NCI-H2081 treated with DMSO at 0.1 percent for 48 hours (cell line): ENCODE data around the gene DRAXIN.

ENCODE experiments used
- DNase-seq: peaks from one replicate; lab custom pipeline; 2025; lab: John Stamatoyannopoulos, UW

Gene DRAXIN

GRCh38 chr1:11736746-11737639 is 45.5 kb downstream of the DRAXIN start:
- no peak for DNase-seq

DNA sequence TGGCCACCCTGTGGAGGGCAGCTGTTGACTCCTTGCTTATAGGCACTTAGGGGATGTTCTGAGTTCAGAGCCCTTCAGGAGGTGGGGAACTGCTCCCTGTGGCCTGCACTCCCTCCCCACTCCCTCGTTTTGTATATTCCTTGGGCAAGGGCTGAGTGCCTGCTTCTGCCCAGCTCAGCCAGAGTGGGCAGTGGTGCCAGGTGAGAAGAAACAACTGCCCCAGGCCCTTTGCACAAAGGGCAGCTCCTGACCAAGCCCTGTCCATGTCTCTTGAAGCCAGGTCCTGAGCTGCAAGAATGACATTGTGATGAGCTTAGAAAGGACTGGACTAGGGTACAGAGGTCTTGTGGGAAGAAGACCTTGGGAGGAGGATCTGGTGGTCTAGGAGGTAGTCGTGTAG is 46.6 kb downstream of the DRAXIN start:
- no peak for DNase-seq

DNA sequence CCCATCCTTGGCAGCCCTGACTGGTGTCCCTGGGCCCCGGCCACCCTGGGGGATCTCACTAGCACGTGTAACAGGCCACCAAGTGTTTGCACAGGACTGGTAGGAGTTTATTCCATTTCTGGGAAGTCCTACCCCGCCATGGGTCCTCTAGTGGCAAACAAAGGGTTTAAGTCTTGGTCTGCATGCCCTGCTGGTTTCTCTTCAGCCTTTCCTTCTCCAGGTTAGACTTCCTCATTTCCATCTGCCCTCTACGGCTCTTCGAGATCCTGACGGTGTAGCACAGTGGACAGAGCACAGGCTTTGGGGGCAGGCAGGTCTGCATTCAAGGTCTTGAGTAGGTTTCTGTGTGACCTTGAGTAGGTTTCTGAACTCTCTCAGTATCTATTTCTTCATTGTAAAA is 47.3 kb downstream of the DRAXIN start:
- no peak for DNase-seq

DNA sequence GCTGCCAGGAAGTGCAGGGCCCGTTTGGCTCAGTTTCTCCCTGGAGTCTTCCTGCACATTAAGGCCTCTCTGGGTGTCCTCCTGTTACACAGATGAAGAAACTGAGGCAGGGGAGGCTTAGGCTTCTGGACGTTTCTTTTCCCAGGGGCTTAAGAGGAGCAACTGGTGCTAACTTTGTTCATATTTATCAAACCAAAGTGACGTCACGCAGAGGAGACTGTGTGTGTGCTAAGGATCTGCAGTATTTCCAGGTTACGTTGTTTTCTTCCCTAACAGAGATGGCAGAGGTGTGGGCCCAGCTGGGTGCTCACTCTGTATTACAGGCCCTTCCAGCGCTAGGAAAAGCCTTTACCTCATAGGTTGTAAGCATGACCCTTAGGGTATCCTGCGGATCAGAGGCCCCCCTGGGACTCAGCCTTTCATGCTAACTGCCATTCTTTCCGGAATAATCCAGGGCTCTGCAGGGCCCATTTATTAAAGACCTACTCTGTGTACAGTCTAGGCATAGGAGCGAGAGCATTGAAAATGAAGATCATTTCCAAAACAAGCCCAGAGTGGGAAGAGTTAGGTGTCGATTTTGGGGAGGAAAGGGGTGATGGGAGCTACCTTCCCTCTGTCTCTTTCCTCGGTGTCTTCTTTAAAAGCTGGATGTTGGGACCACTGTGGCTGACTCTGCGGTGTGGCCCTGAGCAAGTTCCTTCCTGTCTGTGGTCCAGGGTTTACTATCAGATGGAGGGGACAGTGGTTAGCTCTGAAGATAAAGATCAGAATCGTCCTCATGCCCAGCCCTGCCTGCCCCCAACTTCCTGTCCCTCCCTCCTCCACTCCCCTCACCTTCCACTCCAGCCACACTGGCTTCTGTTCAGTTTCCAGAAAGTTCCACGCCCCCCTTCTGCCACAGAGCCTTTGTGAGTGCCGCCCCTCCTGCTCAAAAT is 49.0 kb downstream of the DRAXIN start:
- DNase-seq = no peak

GRCh38 chr1:11741482-11741881 is 50.0 kb downstream of the DRAXIN start:
- no peak for DNase-seq

DNA sequence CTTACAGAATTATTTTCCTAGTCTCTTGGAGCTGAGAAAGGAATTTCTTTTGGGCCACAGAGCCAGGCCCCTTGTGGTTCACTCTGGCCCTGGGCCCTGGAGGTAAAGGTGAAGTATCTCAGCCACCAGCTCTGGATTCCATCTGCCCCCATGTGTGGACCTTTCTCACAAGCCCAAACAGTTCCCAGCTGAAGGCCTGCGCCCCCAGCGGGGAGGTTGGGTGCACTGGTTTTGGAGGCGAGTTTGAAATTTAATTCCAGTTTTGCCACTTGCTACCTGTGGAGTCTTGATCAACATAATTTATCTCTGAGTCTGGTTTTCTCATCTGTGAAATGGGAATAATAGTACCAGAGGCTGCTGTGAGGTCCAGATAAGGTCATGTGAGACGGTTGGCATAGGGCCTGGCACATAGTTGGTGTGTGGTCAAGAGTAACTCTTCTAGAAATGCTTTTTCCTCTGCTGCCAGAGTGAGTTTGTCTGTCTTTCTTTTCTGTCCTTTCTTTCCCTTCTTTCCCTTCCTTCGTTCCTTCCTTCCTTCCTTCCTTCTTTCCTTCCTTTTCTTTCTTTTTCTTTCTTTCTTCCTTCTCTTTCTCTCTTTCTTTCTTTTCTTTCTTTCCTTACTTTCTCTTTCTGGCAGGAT is 50.5 kb downstream of the DRAXIN start:
- DNase-seq = no peak

DNA sequence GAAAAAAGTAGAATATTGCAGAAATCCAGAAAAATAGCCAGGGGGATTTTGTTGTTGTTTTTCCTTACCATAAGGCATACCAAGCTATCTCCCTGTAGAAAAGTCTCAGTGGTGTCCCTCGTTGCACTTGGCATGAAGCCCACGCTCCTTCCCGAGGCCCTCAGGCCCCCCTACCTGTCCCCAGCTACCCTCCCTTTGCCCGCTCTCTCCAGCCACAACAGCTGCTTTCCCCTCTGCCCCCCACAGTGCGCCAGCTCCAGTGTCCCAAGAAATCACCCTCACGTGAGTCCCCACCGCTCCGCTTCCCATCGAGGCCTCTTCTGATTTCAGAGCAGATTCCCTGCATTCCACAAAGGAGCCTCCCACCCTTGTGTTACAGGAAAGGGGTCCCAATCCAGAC is 52.8 kb downstream of the DRAXIN start:
- DNase-seq = no peak

- DNase-seq = no peak
Measured at GRCh38 chr1:11746092-11746491, 54.6 kb downstream of the DRAXIN start.

DNA sequence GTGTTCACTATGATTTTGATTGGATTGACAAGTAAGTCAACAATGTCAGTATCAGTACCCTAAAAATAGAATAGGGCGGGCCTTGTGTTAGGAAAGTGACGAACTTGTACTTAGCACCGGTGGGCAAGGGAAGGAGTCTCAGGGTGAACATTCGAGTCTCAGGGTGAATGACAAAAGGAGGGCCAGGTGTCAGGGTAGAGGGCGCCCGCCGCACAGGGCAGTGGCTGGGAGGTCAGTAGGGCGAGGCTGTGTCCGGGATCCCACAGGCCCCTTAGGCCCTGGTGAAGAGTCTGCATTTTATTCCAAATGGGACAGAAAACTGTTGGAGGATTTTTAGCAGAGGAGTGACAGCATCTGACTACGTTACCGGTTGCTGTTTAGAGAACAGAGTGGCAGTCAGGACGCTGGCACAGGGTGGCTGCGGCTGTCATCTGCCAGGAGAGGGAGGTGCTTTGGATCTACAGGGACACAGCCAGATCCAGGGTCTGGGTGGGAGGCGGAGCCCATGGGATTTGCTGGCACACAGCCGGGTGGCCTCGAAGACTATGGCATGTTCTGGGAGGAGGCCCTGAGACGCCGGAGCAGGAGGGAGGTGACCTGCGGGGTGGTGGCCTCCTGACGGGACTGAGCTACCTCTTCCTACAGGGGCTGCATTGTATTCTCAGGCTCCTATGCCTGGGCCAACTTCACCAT is 55.4 kb downstream of the DRAXIN start:
- no peak for DNase-seq

GRCh38 chr1:11748294-11749202 is 57.0 kb downstream of the DRAXIN start:
- no peak for DNase-seq

- DNase-seq = no peak
Measured at GRCh38 chr1:11749203-11749689, 57.7 kb downstream of the DRAXIN start.

DNA sequence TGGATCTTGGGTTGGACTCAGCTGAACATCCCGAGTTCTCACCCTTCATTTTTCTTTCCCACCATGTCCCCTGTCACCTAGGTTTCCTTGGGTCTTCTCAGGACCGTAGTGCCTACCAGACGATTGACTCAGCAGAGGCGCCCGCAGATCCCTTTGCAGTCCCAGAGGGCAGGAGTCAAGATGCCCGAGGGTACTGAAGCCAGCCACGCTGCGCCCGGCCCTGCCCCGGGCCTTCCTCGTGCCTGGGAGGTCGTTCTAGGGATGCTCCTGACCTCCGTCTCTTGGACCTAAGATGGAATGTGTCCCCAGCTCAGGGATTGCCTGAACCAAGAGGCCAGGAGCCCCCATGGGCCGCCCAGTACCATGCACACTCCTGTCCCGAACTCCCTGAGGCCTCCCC is 58.5 kb downstream of the DRAXIN start:
- DNase-seq = no peak

GRCh38 chr1:11751087-11751486 is 59.6 kb downstream of the DRAXIN start:
- DNase-seq = no peak

DNA sequence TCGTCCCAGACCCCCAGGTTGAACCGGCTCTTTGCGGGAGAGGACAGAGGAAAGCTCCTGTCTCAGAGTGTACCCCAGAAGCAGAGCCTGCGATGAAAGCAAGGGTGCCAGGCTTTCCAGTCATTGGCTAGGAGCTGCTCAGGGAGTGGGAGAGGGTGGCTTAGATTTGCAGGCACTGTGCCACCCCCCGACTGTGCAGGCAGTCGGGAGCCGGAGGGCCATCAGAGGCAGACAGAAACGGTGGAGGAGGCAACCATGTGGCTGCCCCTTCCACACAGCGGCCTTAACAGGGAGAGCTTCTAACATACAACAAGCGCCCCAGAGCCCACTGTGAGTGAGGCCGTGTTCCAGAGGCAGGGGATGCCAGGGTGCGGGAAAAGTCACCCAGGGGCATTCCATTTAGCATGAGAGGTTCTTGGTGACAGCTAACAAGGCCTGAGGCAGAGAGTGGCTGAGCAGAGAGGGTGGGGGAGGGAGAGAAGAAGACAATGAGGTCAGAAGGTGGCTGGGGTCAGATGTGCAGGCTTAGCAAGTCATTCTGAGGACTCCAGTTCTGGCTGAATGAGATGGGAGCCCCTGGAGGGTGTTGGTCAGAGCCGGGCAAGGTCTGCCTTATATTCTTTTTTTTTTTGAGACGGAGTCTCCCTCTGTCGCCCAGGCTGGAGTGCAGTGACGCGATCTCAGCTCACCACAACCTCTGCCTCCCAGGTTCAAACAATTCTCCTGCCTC is 61.0 kb downstream of the DRAXIN start:
- DNase-seq = no peak

DNA sequence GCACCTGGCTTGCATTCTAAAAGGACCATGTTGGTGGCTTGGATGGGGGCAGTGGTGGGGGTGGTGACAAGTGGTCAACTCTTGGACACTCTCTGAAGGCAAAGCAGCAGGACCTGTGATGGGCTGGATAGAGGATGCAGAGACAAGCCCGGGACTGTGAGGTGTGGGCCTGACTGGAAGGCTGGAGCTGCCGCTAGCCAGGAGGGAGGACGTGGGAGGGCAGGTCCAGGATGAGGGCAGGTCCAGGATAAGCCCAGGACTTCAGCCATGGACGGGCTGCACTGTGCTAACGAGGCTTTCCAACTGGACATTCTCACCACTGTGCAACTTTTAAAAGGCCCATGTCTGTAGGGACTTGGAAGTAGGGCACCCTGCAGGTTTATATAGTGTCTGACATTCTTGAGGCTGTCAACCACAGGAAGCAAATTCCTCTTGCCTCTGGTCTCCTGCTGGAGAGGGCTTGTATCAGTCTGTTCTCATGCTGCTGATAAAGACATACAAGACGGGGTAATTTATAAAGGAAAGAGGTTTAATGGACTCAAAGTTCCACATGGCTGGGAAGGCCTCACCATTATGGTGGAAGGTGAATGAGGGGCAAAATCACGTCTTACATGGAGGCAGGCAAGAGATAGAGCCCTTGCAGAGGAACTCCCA is 62.2 kb downstream of the DRAXIN start:
- no peak for DNase-seq

DNA sequence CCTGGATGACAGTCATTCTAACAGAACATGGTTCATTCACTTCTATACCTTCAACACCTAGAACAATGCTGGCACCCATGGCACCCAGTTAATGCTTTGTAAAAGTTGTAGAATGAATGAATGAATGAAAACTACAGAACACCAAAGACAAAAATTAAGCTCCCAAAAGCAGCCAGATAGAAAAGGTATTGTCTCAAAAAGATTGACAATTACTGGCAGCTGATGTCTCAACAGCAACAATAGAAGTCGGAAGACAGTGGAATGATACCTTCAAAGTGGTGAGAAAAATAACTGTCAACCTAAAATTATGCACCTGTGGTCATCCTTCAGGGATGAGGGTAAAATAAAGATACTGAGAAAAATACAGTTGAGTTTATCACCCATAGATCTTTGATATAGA is 65.5 kb downstream of the DRAXIN start:
- DNase-seq = no peak

GRCh38 chr1:11759791-11760190 is 68.3 kb downstream of the DRAXIN start:
- DNase-seq = no peak

GRCh38 chr1:11761285-11761684 is 69.8 kb downstream of the DRAXIN start:
- no peak for DNase-seq

- DNase-seq = no peak
Measured at GRCh38 chr1:11761988-11762406, 70.5 kb downstream of the DRAXIN start, which contains the start of gene C1orf167. Gene C1orf167, plus strand, starts transcription at chr1:11762193. Its CDS starts 2,208 bp downstream, at chr1:11764401.
